Lung (tissue), 12 donors: Measurements from ENCODE around the gene RHOBTB1. TPM values are rescaled to one million over a fixed set of nuclear protein-coding genes. Genes with fewer than 3 reads are reported as not detected.

ENCODE experiments used
- ATAC-seq: fragments of 200-7000 bp; cut with Tn5 transposase; one replicate; pipeline ENCODE4 v1.9.1; 2020; ENCODE audit warnings: moderate number of reproducible peaks; ENCODE audit not compliant: insufficient read depth, low FRiP score
- DNase-seq, 3 donors: peaks; one replicate each; pipeline ENCODE4 v3.0.0-alpha.2; 2013 to 2017
- H3K27ac ChIP-seq, 2 donors: one replicate each; pipeline ENCODE4 v1.5.1; 2013; ENCODE audit warnings: mild to moderate bottlenecking in 2 of 2, moderate library complexity in 2 of 2, control low read depth in 1 of 2, inconsistent platforms in 1 of 2, low read depth in 1 of 2, low read length in 1 of 2
- H3K27me3 ChIP-seq, 3 donors: one replicate each; pipeline ENCODE4 v1.5.1; 2013; ENCODE audit warnings: low read length in 2 of 3; ENCODE audit not compliant: control insufficient read depth in 3 of 3, insufficient read depth in 3 of 3
- H3K36me3 ChIP-seq, 4 donors: one replicate each; pipeline ENCODE4 v1.5.1; 2013; ENCODE audit warnings: low read length in 4 of 4, mild to moderate bottlenecking in 1 of 4, moderate library complexity in 1 of 4; ENCODE audit not compliant: control insufficient read depth in 4 of 4, insufficient read depth in 4 of 4
- H3K4me1 ChIP-seq, 5 donors: one replicate each; pipeline ENCODE4 v1.5.1; 2013; ENCODE audit warnings: low read length in 5 of 5, mild to moderate bottlenecking in 2 of 5, moderate library complexity in 1 of 5; ENCODE audit not compliant: control insufficient read depth in 5 of 5, insufficient read depth in 5 of 5
- H3K4me3 ChIP-seq: one replicate; pipeline ENCODE4 v1.5.1; 2013; ENCODE audit warnings: mild to moderate bottlenecking, control low read depth, moderate library complexity
- H3K9ac ChIP-seq, 2 donors: one replicate each; pipeline ENCODE4 v1.5.1; 2013; ENCODE audit warnings: low read length in 2 of 2, control low read depth in 1 of 2; ENCODE audit not compliant: insufficient read depth in 1 of 2
- H3K9me3 ChIP-seq, 4 donors: one replicate each; pipeline ENCODE4 v1.5.1; 2013; ENCODE audit warnings: low read length in 3 of 4, mild to moderate bottlenecking in 1 of 4, moderate library complexity in 1 of 4; ENCODE audit not compliant: control insufficient read depth in 4 of 4, insufficient read depth in 3 of 4
- CTCF ChIP-seq: IDR thresholded peaks from 2 replicates; pipeline ENCODE4 v1.5.1; 2012; ENCODE audit warnings: mild to moderate bottlenecking; ENCODE audit errors: control extremely low read depth, extremely low read depth
- WGBS, 2 donors: extraction: QIAGEN DNeasy Blood & Tissue Kit; methylation state at CpG; one replicate each; pipeline ENCODE4 v1.1.7; 2013; 5-methylcytosine and 5-hydroxymethylcytosine counted together
- polyA plus RNA-seq, 2 donors: library from polyadenylated mRNA; stranded (reverse); fragments of 200-250 nt; gene quantifications; one replicate each; pipeline ENCODE4 v1.2.1, GENCODE V29; 2013
- total RNA-seq, 2 donors: library from RNA; depleted of rRNA in 1 of 2; stranded (reverse); fragments of >200 nt in 1 of 2; gene quantifications; one replicate each; pipeline ENCODE4 v1.2.1, GENCODE V29; 2014 to 2021
- donor health status: control.
- donor health status: control.
- donor health status: Bipolar disorder and iron deficiency.
- donor health status: healthy.
- donor health status: DM: yes; HTN: yes; CAD: no.

RHOBTB1 gene
- total and polyA plus RNA-seq, 4 donors: 4.8 to 27.2 (median 8.0) TPM

GRCh38 chr10:60898321-60898720 lies 45.7 kb downstream of the RHOBTB1 start:
- no peak for ATAC-seq
- peak; percentile 25 to 45 (median 40) for DNase-seq
- Histone ChIP-seq H3K27ac (no peak overlapping the region), H3K27me3 (no peaks in the 10 kb centered on the region), H3K4me1 (peaks cover 0 to 19% (median 13%) of the 10 kb centered on the region in 5 donors), H3K9me3 (no peaks in the 10 kb centered on the region), H3K36me3 (peaks cover 0 to 3% (median under 1%) of the 10 kb centered on the region in 4 donors), H3K4me3 (no peak overlapping the region), H3K9ac (no peak overlapping the region)
- WGBS, 2 donors: 69 to 89% methylated on average over 5 of the region's 5 CpGs
- no peak for TF ChIP-seq CTCF

DNA sequence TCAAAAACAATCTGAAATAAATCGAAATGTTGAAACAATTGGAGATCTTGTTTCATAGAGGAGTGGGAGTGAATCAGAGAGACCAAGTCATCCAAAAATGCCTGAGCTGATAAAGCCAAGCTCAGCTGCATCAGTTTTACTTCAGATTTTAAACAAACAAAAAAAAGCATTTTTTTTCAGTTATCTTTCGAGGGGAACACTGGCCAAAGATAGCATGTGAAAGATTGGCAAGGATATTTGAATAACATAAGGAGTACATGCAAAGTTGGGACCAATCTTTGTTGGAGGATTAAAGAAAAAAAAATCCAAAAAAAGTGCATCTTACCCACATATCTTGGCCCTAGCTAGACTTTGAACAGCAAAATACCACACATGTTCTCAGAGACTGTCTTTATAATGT lies 47.2 kb downstream of the RHOBTB1 start:
- Histone ChIP-seq H3K9ac (no peak overlapping the region), H3K4me1 (peaks cover 0 to 19% (median 10%) of the 10 kb centered on the region in 5 donors), H3K36me3 (no peaks in the 10 kb centered on the region), H3K27me3 (no peaks in the 10 kb centered on the region), H3K9me3 (no peaks in the 10 kb centered on the region), H3K27ac (no peak overlapping the region), H3K4me3 (no peak overlapping the region)
- WGBS, 2 donors: 70 to 86% methylated on average over 2 of the region's 2 CpGs
- peak in 2 of 3 donors; percentile 30 to 34 for DNase-seq
- no peak for ATAC-seq
- no peak for TF ChIP-seq CTCF

GRCh38 chr10:60896033-60896432 lies 48.0 kb downstream of the RHOBTB1 start:
- no peaks in the 10 kb centered on the region for H3K36me3 ChIP-seq
- ATAC-seq (no peak), DNase-seq (peak in 2 of 3 donors; percentile 44 to 76)
- H3K9ac ChIP-seq: no peak overlapping the region
- H3K27ac ChIP-seq: peak overlapping the region in 1 of 2 donors; percentile 78
- no peak for TF ChIP-seq CTCF
- no peaks in the 10 kb centered on the region for H3K9me3 ChIP-seq
- H3K4me1 ChIP-seq: peaks cover 0 to 19% (median 9%) of the 10 kb centered on the region in 5 donors
- no peaks in the 10 kb centered on the region for H3K27me3 ChIP-seq
- H3K4me3 ChIP-seq: no peak overlapping the region

DNA sequence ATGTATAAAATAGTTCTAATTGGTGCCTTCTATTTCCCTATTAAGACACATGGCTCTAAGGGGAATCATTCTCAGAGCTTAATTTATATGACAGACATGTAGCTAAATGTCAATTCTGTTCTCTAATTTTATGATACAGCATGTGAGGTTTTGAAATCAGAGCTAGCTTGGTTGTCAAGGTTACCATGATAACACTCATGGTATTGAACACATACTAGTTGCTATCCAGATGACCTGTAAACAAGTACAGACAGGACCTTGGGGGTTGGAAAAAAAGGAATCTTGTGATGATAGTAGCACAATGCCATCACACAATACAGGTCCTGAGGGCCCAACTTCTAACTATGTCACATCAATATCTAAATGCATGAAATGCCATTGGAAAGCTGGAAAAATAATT lies 49.2 kb downstream of the RHOBTB1 start:
- H3K36me3 ChIP-seq: peaks cover 0 to 7% (median 0%) of the 10 kb centered on the region in 4 donors
- no peak overlapping the region for H3K9ac ChIP-seq
- peak in 2 of 3 donors; percentile 43 to 66 for DNase-seq
- no peak overlapping the region for H3K27ac ChIP-seq
- H3K4me3 ChIP-seq: no peak overlapping the region
- ATAC-seq: no peak
- no peaks in the 10 kb centered on the region for H3K9me3 ChIP-seq
- peaks cover 0 to 19% (median 13%) of the 10 kb centered on the region in 5 donors for H3K4me1 ChIP-seq
- TF ChIP-seq CTCF: no peak
- no peaks in the 10 kb centered on the region for H3K27me3 ChIP-seq
